ENCODE results near the gene CD86.
"Not testable (repeated sequence)": the region's sequence is repeated elsewhere in the genome, so short reads cannot be mapped to it uniquely, and the experiment has no call there.

Gene CD86

DNA sequence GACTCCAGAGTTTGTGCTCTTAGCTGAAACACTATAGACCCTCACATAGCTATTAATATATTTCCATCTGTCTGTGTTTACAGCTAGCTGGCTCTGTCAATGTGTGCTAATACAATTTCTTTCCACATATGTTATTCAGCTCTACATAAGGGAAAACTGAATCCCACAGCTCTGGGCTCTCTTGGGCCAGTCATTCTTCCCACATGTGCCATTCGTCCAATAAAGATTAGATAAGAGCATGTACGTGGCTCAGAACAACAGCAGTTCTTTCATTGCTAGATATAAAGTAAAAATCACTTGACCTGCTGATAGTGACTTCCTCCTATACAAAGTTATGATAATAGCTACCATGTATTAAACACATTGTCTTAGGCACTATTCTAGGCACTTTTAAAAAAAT lies 30.4 kb upstream of the CD86 start:
- no peak overlapping the region for H3K27ac ChIP-seq (ENCODE audit: low read length)
- no peaks in the 10 kb centered on the region for H3K9me3 ChIP-seq (ENCODE audit: insufficient read depth, low read depth, low read length)
- H3K4me3 ChIP-seq (ENCODE audit: low read length), result no peak overlapping the region
- H3K4me1 ChIP-seq (ENCODE audit: insufficient read depth, low read length), result no peaks in the 10 kb centered on the region; the same call in 1 of the 2 replicates
- peaks cover 15% of the 10 kb centered on the region for H3K27me3 ChIP-seq (ENCODE audit: insufficient read depth, low read length)
- no peaks in the 10 kb centered on the region for H3K36me3 ChIP-seq (ENCODE audit: insufficient read depth, low read depth, low read length)
- H3K9ac ChIP-seq (ENCODE audit: low read depth, low read length), result no peak overlapping the region

DNA sequence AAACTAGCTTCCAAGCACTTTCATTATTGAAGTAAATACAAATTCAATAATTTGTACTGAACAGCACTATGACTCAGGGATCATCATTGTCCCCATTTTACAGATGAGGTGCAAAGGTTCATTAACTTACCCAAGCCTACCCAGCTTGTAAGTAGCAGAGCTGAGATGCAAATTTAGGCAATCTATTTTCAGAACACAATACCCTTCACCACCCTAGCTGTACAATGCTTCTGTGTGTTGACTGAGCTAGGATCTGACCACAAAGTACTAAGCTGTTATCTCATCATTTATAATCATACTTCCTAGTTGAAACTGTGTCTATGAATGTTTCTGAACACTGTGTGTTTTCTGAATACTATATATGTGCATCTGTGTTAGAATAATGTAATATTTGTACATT lies 29.9 kb upstream of the CD86 start:
- Histone ChIP-seq H3K4me1 (ENCODE audit: insufficient read depth, low read length) (no peaks in the 10 kb centered on the region; the same call in 1 of the 2 replicates), H3K4me3 (ENCODE audit: low read length) (no peak overlapping the region), H3K27me3 (ENCODE audit: insufficient read depth, low read length) (peaks cover 15% of the 10 kb centered on the region), H3K27ac (ENCODE audit: low read length) (no peak overlapping the region), H3K9ac (ENCODE audit: low read depth, low read length) (no peak overlapping the region), H3K36me3 (ENCODE audit: insufficient read depth, low read depth, low read length) (no peaks in the 10 kb centered on the region), H3K9me3 (ENCODE audit: insufficient read depth, low read depth, low read length) (no peaks in the 10 kb centered on the region)

DNA sequence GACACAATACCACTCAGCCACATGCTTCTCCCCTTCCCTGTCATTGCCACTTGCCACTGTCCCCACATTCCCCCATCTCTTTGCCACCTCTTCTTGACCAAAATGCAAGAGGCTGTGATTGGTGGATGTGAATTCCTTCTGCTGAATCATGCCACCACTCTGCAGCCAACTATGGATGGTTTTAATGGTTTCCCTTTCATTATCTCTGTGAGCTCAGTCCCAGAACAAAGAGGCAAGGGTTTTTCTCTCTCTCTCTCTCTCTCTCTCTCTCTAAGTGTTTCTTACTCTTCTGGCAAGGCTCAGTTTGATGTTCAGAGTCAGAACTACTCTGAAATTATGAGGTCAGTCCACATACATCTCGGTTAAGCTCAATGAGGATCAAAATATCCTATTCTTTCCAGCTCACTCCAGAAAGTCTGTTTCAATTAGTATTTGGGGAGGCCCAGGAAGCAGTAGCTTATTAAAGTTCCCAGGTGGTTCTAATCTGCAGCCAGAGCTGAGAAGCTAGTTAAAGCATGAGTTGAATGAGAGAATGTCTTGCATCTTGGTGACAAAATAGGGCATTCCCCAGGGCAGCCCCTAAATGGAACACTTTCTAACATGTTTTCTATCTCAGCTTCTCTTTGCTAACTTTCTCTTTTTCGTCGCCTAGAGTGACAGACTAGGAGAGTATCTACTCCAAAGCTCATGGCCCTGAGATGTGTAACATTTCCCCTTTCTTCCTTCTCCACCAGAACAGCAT lies 24.6 kb upstream of the CD86 start:
- H3K36me3 ChIP-seq (ENCODE audit: insufficient read depth, low read depth, low read length), result no peaks in the 10 kb centered on the region
- H3K9ac ChIP-seq (ENCODE audit: low read depth, low read length), result no peak overlapping the region
- H3K27me3 ChIP-seq (ENCODE audit: insufficient read depth, low read length), result no peaks in the 10 kb centered on the region
- H3K27ac ChIP-seq (ENCODE audit: low read length), result no peak overlapping the region
- peaks cover 5% of the 10 kb centered on the region for H3K9me3 ChIP-seq (ENCODE audit: insufficient read depth, low read depth, low read length)
- H3K4me1 ChIP-seq (ENCODE audit: insufficient read depth, low read length), result no peaks in the 10 kb centered on the region
- no peak overlapping the region for H3K4me3 ChIP-seq (ENCODE audit: low read length)

DNA sequence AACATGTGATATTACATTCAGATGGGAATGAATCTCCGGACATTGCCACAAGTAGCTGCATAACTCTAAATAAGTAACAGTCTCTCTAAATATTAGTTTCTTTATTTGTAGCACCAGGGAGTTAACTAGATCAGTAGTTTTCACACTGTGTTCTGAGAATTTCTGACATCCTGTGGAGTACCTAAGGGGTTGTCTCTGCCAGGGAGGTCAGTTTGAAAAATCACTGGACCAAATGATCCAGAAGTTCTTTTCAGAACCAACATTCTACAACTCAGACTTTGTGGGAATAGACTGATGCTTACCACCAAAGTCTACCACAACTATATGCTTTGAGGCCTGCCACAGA lies 24.1 kb upstream of the CD86 start:
- Histone ChIP-seq H3K36me3 (ENCODE audit: insufficient read depth, low read depth, low read length) (no peaks in the 10 kb centered on the region), H3K9me3 (ENCODE audit: insufficient read depth, low read depth, low read length) (peaks cover 10% of the 10 kb centered on the region), H3K27me3 (ENCODE audit: insufficient read depth, low read length) (no peaks in the 10 kb centered on the region), H3K27ac (ENCODE audit: low read length) (no peak overlapping the region), H3K9ac (ENCODE audit: low read depth, low read length) (no peak overlapping the region), H3K4me3 (ENCODE audit: low read length) (no peak overlapping the region), H3K4me1 (ENCODE audit: insufficient read depth, low read length) (no peaks in the 10 kb centered on the region)

DNA sequence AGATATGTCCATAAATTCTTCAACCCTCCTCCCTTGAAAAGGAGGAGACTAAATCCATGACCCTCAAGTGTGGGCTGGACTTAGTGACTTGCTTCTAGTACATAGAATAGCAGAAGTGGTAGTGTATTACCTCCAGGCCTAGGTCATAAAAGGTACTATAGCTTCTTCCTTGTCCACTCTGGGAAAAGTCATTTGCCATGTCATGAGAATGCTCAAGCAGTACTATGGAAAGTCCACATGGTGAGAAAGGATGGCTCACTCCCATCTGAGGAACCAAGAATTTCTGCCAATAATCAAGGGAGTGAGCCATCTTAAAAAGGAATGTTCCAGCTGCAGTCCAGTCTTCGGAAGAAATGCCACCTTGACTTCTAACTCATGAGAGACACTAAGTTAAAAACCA lies 22.6 kb upstream of the CD86 start:
- Histone ChIP-seq H3K27me3 (ENCODE audit: insufficient read depth, low read length) (no peaks in the 10 kb centered on the region), H3K27ac (ENCODE audit: low read length) (no peak overlapping the region), H3K9ac (ENCODE audit: low read depth, low read length) (no peak overlapping the region), H3K4me3 (ENCODE audit: low read length) (no peak overlapping the region), H3K9me3 (ENCODE audit: insufficient read depth, low read depth, low read length) (peaks cover 23% of the 10 kb centered on the region), H3K4me1 (ENCODE audit: insufficient read depth, low read length) (no peaks in the 10 kb centered on the region), H3K36me3 (ENCODE audit: insufficient read depth, low read depth, low read length) (no peaks in the 10 kb centered on the region)

DNA sequence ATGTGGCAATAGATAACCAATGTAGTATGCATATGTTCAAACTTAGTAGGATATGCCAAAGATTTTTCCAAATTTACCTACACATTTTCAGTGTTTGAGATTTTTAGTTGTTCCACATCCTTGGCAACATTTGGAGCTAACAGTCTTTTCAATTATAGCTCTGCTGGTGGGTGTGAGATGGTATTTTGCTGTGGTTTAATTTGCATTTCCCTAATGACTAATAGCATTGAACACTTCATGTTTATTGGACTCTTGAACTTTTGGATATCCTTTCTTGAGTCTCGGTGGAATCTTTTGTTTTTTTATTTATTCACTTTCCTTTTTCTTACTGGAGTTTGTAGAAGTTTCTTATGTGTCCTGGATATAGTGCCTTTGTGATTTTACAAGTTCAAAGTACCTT lies 22.1 kb upstream of the CD86 start:
- H3K9me3 ChIP-seq (ENCODE audit: insufficient read depth, low read depth, low read length), result peaks cover 27% of the 10 kb centered on the region
- no peak overlapping the region for H3K4me3 ChIP-seq (ENCODE audit: low read length)
- H3K36me3 ChIP-seq (ENCODE audit: insufficient read depth, low read depth, low read length), result no peaks in the 10 kb centered on the region
- H3K27ac ChIP-seq (ENCODE audit: low read length), result no peak overlapping the region
- no peak overlapping the region for H3K9ac ChIP-seq (ENCODE audit: low read depth, low read length)
- H3K27me3 ChIP-seq (ENCODE audit: insufficient read depth, low read length), result no peaks in the 10 kb centered on the region
- no peaks in the 10 kb centered on the region for H3K4me1 ChIP-seq (ENCODE audit: insufficient read depth, low read length)

DNA sequence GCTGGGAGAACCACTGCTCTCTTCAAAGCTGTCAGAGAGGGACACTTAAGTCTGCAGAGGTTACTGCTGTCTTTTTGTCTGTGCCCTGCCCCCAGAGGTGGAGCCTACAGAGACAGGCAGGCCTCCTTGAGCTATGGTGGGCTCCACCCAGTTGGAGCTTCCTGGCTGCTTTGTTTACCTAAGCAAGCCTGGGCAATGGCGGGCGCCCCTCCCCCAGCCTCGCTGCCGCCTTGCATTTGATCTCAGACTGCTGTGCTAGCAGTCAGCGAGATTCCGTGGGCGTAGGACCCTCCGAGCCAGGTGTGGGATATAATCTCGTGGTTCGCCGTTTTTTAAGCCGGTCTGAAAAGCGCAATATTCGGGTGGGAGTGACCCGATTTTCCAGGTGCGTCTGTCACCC lies 7.9 kb upstream of the CD86 start:
- H3K36me3 ChIP-seq (ENCODE audit: insufficient read depth, low read depth, low read length); H3K27me3 ChIP-seq (ENCODE audit: insufficient read depth, low read length); H3K4me1 ChIP-seq (ENCODE audit: insufficient read depth, low read length); H3K4me3 ChIP-seq (ENCODE audit: low read length); H3K9ac ChIP-seq (ENCODE audit: low read depth, low read length); H3K27ac ChIP-seq (ENCODE audit: low read length); H3K9me3 ChIP-seq (ENCODE audit: insufficient read depth, low read depth, low read length): not testable (repeated sequence)

DNA sequence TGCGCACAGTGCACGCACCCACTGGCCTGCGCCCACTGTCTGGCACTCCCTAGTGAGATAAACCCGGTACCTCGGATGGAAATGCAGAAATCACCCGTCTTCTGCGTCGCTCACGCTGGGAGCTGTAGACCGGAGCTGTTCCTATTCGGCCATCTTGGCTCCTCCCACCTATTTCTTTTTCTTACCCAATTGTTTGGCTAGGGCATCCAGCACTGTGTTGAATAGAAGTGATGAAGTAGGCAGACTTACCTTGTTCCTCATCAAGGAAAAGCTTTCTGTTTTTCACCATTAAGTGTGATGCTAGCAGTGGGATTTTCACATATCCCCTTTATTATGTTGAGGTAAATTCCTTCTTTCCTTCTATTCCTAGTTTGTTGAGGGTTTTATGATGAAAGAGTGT lies 7.4 kb upstream of the CD86 start:
- not testable (repeated sequence) for H3K4me3 ChIP-seq (ENCODE audit: low read length); H3K4me1 ChIP-seq (ENCODE audit: insufficient read depth, low read length); H3K9me3 ChIP-seq (ENCODE audit: insufficient read depth, low read depth, low read length); H3K27ac ChIP-seq (ENCODE audit: low read length); H3K9ac ChIP-seq (ENCODE audit: low read depth, low read length); H3K27me3 ChIP-seq (ENCODE audit: insufficient read depth, low read length); H3K36me3 ChIP-seq (ENCODE audit: insufficient read depth, low read depth, low read length)

DNA sequence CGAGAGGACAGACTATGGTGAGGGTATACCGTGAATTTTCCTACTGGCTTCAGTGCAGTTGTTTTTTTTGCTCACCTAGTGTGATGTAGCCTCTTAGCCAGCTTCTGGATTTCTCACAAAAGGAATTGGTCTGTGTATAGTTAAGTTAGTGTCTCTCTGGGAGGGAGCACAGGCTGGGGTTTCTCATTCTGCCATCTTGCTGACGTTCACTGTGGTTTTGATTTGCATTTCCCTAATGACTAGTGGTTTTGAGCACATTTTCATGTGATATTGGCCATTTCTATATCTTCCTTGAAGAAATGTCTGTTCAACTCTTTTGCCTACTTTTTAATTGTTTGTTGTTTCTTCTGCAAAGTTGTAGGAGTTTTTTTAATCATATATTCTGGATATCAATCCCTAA lies 2.2 kb upstream of the CD86 start:
- Histone ChIP-seq H3K27me3 (ENCODE audit: insufficient read depth, low read length) (no peaks in the 10 kb centered on the region), H3K9me3 (ENCODE audit: insufficient read depth, low read depth, low read length) (no peaks in the 10 kb centered on the region; the same call in 1 of the 2 replicates), H3K4me1 (ENCODE audit: insufficient read depth, low read length) (peaks cover 2% of the 10 kb centered on the region; the same call in 1 of the 2 replicates), H3K9ac (ENCODE audit: low read depth, low read length) (no peak overlapping the region), H3K36me3 (ENCODE audit: insufficient read depth, low read depth, low read length) (no peaks in the 10 kb centered on the region), H3K4me3 (ENCODE audit: low read length) (no peak overlapping the region), H3K27ac (ENCODE audit: low read length) (no peak overlapping the region)

DNA sequence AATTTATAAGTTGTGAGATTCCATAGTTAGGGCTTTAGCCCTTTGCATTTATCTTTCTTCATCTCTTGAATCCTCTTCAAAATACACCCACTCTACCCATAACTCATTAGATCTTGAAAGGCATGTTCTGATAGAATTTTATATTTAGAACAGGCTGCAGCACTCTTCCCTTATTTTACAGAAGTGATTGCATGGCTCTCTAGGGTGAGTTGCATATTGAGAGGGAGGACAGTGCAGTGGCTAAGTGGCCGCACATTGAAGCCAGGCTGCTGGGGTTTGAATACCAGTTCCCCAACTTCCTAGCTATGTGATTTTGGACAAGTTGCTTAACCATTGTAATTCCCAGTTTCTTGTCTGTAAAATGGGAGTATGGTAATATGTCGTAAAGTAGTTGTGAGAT lies 2.5 kb downstream of the CD86 start:
- Histone ChIP-seq H3K36me3 (ENCODE audit: insufficient read depth, low read depth, low read length) (no peaks in the 10 kb centered on the region), H3K27me3 (ENCODE audit: insufficient read depth, low read length) (no peaks in the 10 kb centered on the region), H3K27ac (ENCODE audit: low read length) (no peak overlapping the region), H3K4me3 (ENCODE audit: low read length) (no peak overlapping the region), H3K9ac (ENCODE audit: low read depth, low read length) (no peak overlapping the region), H3K9me3 (ENCODE audit: insufficient read depth, low read depth, low read length) (no peaks in the 10 kb centered on the region), H3K4me1 (ENCODE audit: insufficient read depth, low read length) (peaks cover 2% of the 10 kb centered on the region; the same call in 1 of the 2 replicates)

DNA sequence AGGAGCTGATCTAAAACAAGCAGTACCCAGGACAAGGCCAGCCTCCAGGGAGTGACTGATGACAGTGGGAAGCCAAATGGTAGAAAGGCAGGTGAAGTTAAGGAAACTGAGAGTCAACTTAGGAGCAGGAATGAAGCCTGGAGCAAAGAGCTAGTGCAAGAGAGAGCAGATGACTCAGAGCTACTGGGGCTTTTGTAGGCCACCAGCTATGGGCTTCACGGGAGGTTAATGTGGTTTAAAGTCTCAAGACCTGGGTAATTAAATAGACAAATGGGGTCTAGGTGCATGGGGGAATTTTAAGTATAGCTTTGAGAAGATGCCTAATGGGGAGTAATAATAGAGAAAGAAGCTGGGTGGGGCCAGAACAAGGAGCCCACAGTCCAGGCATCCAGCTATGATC lies 3.1 kb downstream of the CD86 start:
- no peaks in the 10 kb centered on the region for H3K9me3 ChIP-seq (ENCODE audit: insufficient read depth, low read depth, low read length)
- no peaks in the 10 kb centered on the region for H3K36me3 ChIP-seq (ENCODE audit: insufficient read depth, low read depth, low read length)
- peaks cover 2% of the 10 kb centered on the region; the same call in 1 of the 2 replicates for H3K4me1 ChIP-seq (ENCODE audit: insufficient read depth, low read length)
- no peak overlapping the region for H3K4me3 ChIP-seq (ENCODE audit: low read length)
- no peak overlapping the region for H3K9ac ChIP-seq (ENCODE audit: low read depth, low read length)
- no peaks in the 10 kb centered on the region for H3K27me3 ChIP-seq (ENCODE audit: insufficient read depth, low read length)
- H3K27ac ChIP-seq (ENCODE audit: low read length), result no peak overlapping the region

DNA sequence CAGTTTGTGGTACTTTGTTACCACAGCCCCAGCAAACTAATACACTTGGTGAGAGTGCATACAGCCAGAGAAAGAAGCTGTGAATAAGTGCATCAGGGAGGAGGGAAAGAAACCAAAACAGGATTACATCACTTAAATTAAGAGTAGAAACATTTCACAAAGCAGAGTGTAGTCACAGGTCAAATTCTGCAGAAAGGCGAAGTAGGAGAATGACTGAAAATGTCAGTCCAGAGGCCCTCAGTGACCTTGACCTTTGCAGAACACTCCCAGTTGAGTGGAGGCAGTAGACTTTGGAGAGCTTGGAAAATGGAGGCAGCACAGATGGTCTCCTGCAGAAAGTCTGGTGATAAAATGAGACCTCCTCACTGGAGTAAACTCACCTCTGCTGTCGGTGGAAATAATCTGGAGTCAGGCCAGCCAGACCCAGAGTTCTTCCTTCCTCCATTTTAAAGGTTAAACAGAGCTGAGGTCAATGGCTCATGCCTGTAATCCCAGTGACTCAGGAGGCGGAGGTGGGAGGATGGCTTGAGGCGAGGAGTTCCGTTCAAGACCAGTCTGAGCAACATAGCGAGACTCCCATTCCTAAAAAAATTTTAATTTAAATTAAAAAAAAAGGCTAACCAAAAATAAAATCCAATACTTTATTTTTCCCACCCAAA lies 5.0 kb downstream of the CD86 start:
- Histone ChIP-seq H3K27me3 (ENCODE audit: insufficient read depth, low read length) (no peaks in the 10 kb centered on the region), H3K27ac (ENCODE audit: low read length) (no peak overlapping the region), H3K4me1 (ENCODE audit: insufficient read depth, low read length) (no peaks in the 10 kb centered on the region), H3K36me3 (ENCODE audit: insufficient read depth, low read depth, low read length) (no peaks in the 10 kb centered on the region), H3K9me3 (ENCODE audit: insufficient read depth, low read depth, low read length) (no peaks in the 10 kb centered on the region), H3K9ac (ENCODE audit: low read depth, low read length) (no peak overlapping the region), H3K4me3 (ENCODE audit: low read length) (no peak overlapping the region)

All from iPS-20b (cell line).